ENCODE results near the gene NOP58. TPM values are rescaled to one million over a fixed set of nuclear protein-coding genes. Genes with fewer than 3 reads are reported as not detected.
"Not testable (repeated sequence)": the region's sequence is repeated elsewhere in the genome, so short reads cannot be mapped to it uniquely, and the experiment has no call there.

NOP58 gene
- total and polyA plus RNA-seq, 2 donors (not counting 1 experiment from before 2014, with no cell fraction given): 58.2 to 138 TPM

- DNase-seq (peak; percentile 31), ATAC-seq (ENCODE audit: low read depth) (no peak)
- POLR2A ChIA-PET: no interaction called here
- Histone ChIP-seq H3K79me2 (ENCODE audit: control insufficient read depth, insufficient read depth, low read length) (peaks cover 91% of the 10 kb centered on the region), H3K4me3 (ENCODE audit: control extremely low read depth in 1 of 5, extremely low read depth in 1 of 5, insufficient read depth in 1 of 5, low read depth in 2 of 5, low read length in 4 of 5) (no peak overlapping the region), H3K9me3 (ENCODE audit: control extremely low read depth in 1 of 3, control insufficient read depth in 2 of 3, insufficient read depth in 1 of 3, low read length in 2 of 3) (no peaks in the 10 kb centered on the region), H3K4me2 (replicated peaks; ENCODE audit: low read depth, low read length, poor library complexity, severe bottlenecking) (peak overlapping the region; percentile 47), H2AFZ (ENCODE audit: insufficient read depth, low read depth, low read length, poor library complexity, severe bottlenecking) (no peak overlapping the region), H3K27ac (ENCODE audit: low read length in 2 of 2) (peak overlapping the region in 1 of 2 donors; percentile 59), H3K4me1 (ENCODE audit: control insufficient read depth in 2 of 2, insufficient read depth in 2 of 2, low read length in 2 of 2) (peaks cover 28 to 46% of the 10 kb centered on the region in 2 donors), H3K27me3 (replicated peaks in 1 of 4; ENCODE audit: control extremely low read depth in 1 of 4, control insufficient read depth in 3 of 4, insufficient read depth in 4 of 4, low read length in 3 of 4) (no peaks in the 10 kb centered on the region), H3K36me3 (replicated peaks in 1 of 2; ENCODE audit: control extremely low read depth in 1 of 2, control insufficient read depth in 1 of 2, extremely low read depth in 1 of 2, insufficient read depth in 2 of 2, low read length in 1 of 2) (no peaks in the 10 kb centered on the region), H3K9ac (ENCODE audit: low read length) (no peak overlapping the region), H4K20me1 (ENCODE audit: control insufficient read depth, insufficient read depth, low read length, poor library complexity, severe bottlenecking) (peaks cover 75% of the 10 kb centered on the region)
- no peaks in the 10 kb centered on the region for H3K9me3 Mint-ChIP-seq (ENCODE audit: insufficient read depth)
- H3K4me1 Mint-ChIP-seq: peaks cover 36% of the 10 kb centered on the region
- peak overlapping the region; percentile 69 for H3K27ac Mint-ChIP-seq
- no peaks in the 10 kb centered on the region for H3K27me3 Mint-ChIP-seq
- CTCF ChIA-PET: interaction anchor here (0.5 kb wide), 1 partner anchor 27 kb away, joined by 4 read pairs; no protein-coding TSS in a partner anchor
- WGBS (ENCODE audit: insufficient coverage): 62% methylated on average over 2 of the region's 9 CpGs
- intact Hi-C loops (cut with micrococcal nuclease): loop anchor here (5.0 to 10.0 kb wide), 5 partner anchors 485 to 1405 kb away; partner anchors contain the start of genes ALS2, CLK1, NBEAL1 and ORC2
- H3K4me3 Mint-ChIP-seq: peak overlapping the region; percentile 78
- no peak for TF ChIP-seq CTCF (IDR thresholded peaks at IDR 0.05)
- TF ChIP-seq EZH2 (IDR thresholded peaks at IDR 0.05; ENCODE audit: borderline replicate concordance, insufficient read depth, low read depth, low read length, poor library complexity, severe bottlenecking): no peak
Measured at GRCh38 chr2:202269585-202269984, 4.0 kb downstream of the NOP58 start.

GRCh38 chr2:202270487-202270886 is 4.9 kb downstream of the NOP58 start:
- intact Hi-C loops (cut with micrococcal nuclease): no loop called here
- Histone ChIP-seq H3K27me3 (replicated peaks in 1 of 4; ENCODE audit: control extremely low read depth in 1 of 4, control insufficient read depth in 3 of 4, insufficient read depth in 4 of 4, low read length in 3 of 4) (no peaks in the 10 kb centered on the region), H3K36me3 (replicated peaks in 1 of 2; ENCODE audit: control extremely low read depth in 1 of 2, control insufficient read depth in 1 of 2, extremely low read depth in 1 of 2, insufficient read depth in 2 of 2, low read length in 1 of 2) (peaks cover 0 to 3% of the 10 kb centered on the region in 2 experiments), H3K9ac (ENCODE audit: low read length) (no peak overlapping the region), H3K4me3 (ENCODE audit: control extremely low read depth in 1 of 5, extremely low read depth in 1 of 5, insufficient read depth in 1 of 5, low read depth in 2 of 5, low read length in 4 of 5) (no peak overlapping the region), H3K4me1 (ENCODE audit: control insufficient read depth in 2 of 2, insufficient read depth in 2 of 2, low read length in 2 of 2) (peaks cover 28 to 42% of the 10 kb centered on the region in 2 donors), H4K20me1 (ENCODE audit: control insufficient read depth, insufficient read depth, low read length, poor library complexity, severe bottlenecking) (peaks cover 84% of the 10 kb centered on the region), H2AFZ (ENCODE audit: insufficient read depth, low read depth, low read length, poor library complexity, severe bottlenecking) (no peak overlapping the region), H3K79me2 (ENCODE audit: control insufficient read depth, insufficient read depth, low read length) (peaks cover 100% of the 10 kb centered on the region), H3K27ac (ENCODE audit: low read length in 2 of 2) (peak overlapping the region; percentile 18 to 59), H3K9me3 (ENCODE audit: control extremely low read depth in 1 of 3, control insufficient read depth in 2 of 3, insufficient read depth in 1 of 3, low read length in 2 of 3) (no peaks in the 10 kb centered on the region), H3K4me2 (replicated peaks; ENCODE audit: low read depth, low read length, poor library complexity, severe bottlenecking) (peak overlapping the region; percentile 47)
- ChIA-PET POLR2A (no interaction called here), CTCF (no interaction called here)
- 62% methylated on average over 2 of the region's 3 CpGs for WGBS (ENCODE audit: insufficient coverage)
- H3K4me3 Mint-ChIP-seq: peak overlapping the region; percentile 78
- no peaks in the 10 kb centered on the region for H3K9me3 Mint-ChIP-seq (ENCODE audit: insufficient read depth)
- peak overlapping the region; percentile 77 for H3K27ac Mint-ChIP-seq
- TF ChIP-seq EZH2 (IDR thresholded peaks at IDR 0.05; ENCODE audit: borderline replicate concordance, insufficient read depth, low read depth, low read length, poor library complexity, severe bottlenecking): no peak
- no peak for TF ChIP-seq CTCF (IDR thresholded peaks at IDR 0.05)
- peaks cover 37% of the 10 kb centered on the region for H3K4me1 Mint-ChIP-seq
- peak; percentile 15 for DNase-seq
- ATAC-seq (ENCODE audit: low read depth): no peak
- H3K27me3 Mint-ChIP-seq: no peaks in the 10 kb centered on the region

- CTCF ChIA-PET: not testable (repeated sequence)
Measured at GRCh38 chr2:202276078-202276720, 10.6 kb downstream of the NOP58 start.

More at GRCh38 chr2:202276078-202276720, 10.6 kb downstream of the NOP58 start:
- H3K4me3 Mint-ChIP-seq; H3K4me2 ChIP-seq (replicated peaks; ENCODE audit: low read depth, low read length, poor library complexity, severe bottlenecking); H3K9me3 Mint-ChIP-seq (ENCODE audit: insufficient read depth); POLR2A ChIA-PET; H3K27ac Mint-ChIP-seq; H3K9ac ChIP-seq (ENCODE audit: low read length); H2AFZ ChIP-seq (ENCODE audit: insufficient read depth, low read depth, low read length, poor library complexity, severe bottlenecking); H3K4me3 ChIP-seq (ENCODE audit: control extremely low read depth in 1 of 5, extremely low read depth in 1 of 5, insufficient read depth in 1 of 5, low read depth in 2 of 5, low read length in 4 of 5); H3K27me3 Mint-ChIP-seq; H3K27ac ChIP-seq (ENCODE audit: low read length in 2 of 2); ATAC-seq (ENCODE audit: low read depth); H3K9me3 ChIP-seq (ENCODE audit: control extremely low read depth in 1 of 3, control insufficient read depth in 2 of 3, insufficient read depth in 1 of 3, low read length in 2 of 3); intact Hi-C loops (cut with micrococcal nuclease); H3K4me1 ChIP-seq (ENCODE audit: control insufficient read depth in 2 of 2, insufficient read depth in 2 of 2, low read length in 2 of 2); H3K27me3 ChIP-seq (replicated peaks in 1 of 4; ENCODE audit: control extremely low read depth in 1 of 4, control insufficient read depth in 3 of 4, insufficient read depth in 4 of 4, low read length in 3 of 4); DNase-seq: not testable (repeated sequence)
- Histone ChIP-seq H3K79me2 (ENCODE audit: control insufficient read depth, insufficient read depth, low read length) (peaks cover 90% of the 10 kb centered on the region), H3K36me3 (replicated peaks in 1 of 2; ENCODE audit: control extremely low read depth in 1 of 2, control insufficient read depth in 1 of 2, extremely low read depth in 1 of 2, insufficient read depth in 2 of 2, low read length in 1 of 2) (peaks cover 0 to 44% of the 10 kb centered on the region in 2 experiments), H4K20me1 (ENCODE audit: control insufficient read depth, insufficient read depth, low read length, poor library complexity, severe bottlenecking) (peaks cover 86% of the 10 kb centered on the region)
- 100% methylated on average over 3 of the region's 11 CpGs for WGBS (ENCODE audit: insufficient coverage)
- peaks cover 21% of the 10 kb centered on the region for H3K4me1 Mint-ChIP-seq

Measured in B cell (primary cell).